ENCODE data around the gene LPA. TPM values are rescaled to one million over a fixed set of nuclear protein-coding genes. Genes with fewer than 3 reads are reported as not detected.

Gene LPA
- total and polyA plus RNA-seq, 2 of the 8 experiments (the other 6 are each of a cell fraction or from before 2014, with no cell fraction given), result 0.39 TPM; not detected in 1

DNA sequence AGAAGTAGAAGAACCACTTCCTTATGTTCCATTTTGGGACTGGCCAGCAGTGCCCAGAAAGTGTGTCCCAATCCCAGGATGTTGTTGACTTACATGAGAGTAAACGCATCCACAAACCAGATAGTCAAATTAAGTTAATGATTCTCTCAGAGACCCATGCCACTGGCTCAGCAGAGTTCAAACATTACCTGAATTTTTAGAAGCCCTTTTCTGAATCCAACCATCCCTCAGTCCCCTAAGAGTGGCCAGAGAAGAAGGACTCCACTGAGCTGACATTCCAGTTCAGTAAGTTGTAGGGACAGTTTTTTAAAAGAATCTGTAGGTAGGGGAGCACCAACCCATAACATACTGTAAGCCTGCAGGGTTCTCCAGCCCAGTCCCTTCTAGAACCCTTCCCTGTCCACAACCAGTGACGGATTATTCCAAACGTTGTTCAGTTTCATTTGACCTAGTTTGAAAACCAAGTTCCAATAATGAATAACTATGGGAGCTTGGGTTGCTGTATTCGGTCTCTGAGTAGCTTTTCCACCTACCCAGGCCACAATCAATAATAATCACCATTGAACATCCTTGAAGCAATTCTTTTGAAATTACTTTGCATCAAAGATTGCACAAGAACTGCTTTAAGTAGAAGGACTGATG lies 153.0 kb downstream of the LPA start:
- Histone ChIP-seq H2BK120ac (replicated peaks; ENCODE audit: low read depth, low read length) (no peak overlapping the region), H2BK12ac (ENCODE audit: low read depth, low read length) (no peak overlapping the region), H3K4me2 (ENCODE audit: insufficient read depth in 1 of 2, low read depth in 2 of 2, low read length in 2 of 2) (no peak overlapping the region), H3K27ac (ENCODE audit: low read depth, low read length) (no peak overlapping the region), H2BK20ac (ENCODE audit: low read length) (no peak overlapping the region), H3K18ac (ENCODE audit: extremely low read depth, low read length) (no peak overlapping the region), H3K79me2 (ENCODE audit: control insufficient read depth in 1 of 2, insufficient read depth in 2 of 2, low read length in 2 of 2) (no peaks in the 10 kb centered on the region), H3K14ac (ENCODE audit: insufficient read length) (no peak overlapping the region), H4K20me1 (replicated peaks in 1 of 2; ENCODE audit: control insufficient read depth in 1 of 2, insufficient read depth in 2 of 2, low read length in 2 of 2) (no peaks in the 10 kb centered on the region), H3K4ac (replicated peaks; ENCODE audit: insufficient read length, low read depth, low read length) (no peak overlapping the region), H2AK5ac (ENCODE audit: low read depth, low read length) (no peak overlapping the region), H3K56ac (replicated peaks; ENCODE audit: insufficient read length, low read depth, low read length) (no peak overlapping the region), H4K91ac (replicated peaks; ENCODE audit: insufficient read length, low read length) (no peak overlapping the region), H2BK15ac (ENCODE audit: low read length) (no peak overlapping the region), H2AFZ (ENCODE audit: low read length) (no peak overlapping the region), H3K9ac (replicated peaks in 1 of 4; ENCODE audit: extremely low read depth in 1 of 4, low read depth in 3 of 4, low read length in 3 of 4) (no peak overlapping the region), H3K36me3 (ENCODE audit: control insufficient read depth in 2 of 4, insufficient read depth in 4 of 4, low read length in 3 of 4) (no peaks in the 10 kb centered on the region), H3K4me1 (replicated peaks in 1 of 4; ENCODE audit: control insufficient read depth in 3 of 4, insufficient read depth in 4 of 4, low read length in 3 of 4) (no peaks in the 10 kb centered on the region), H3K23ac (ENCODE audit: insufficient read length) (no peak overlapping the region), H3K4me3 (ENCODE audit: extremely low read depth in 1 of 4, insufficient read depth in 2 of 4, low read depth in 3 of 4, low read length in 4 of 4) (no peak overlapping the region), H3K9me3 (ENCODE audit: insufficient read depth in 2 of 2, low read depth in 1 of 2, low read length in 1 of 2) (no peaks in the 10 kb centered on the region), H4K5ac (ENCODE audit: insufficient read length, low read depth, low read length) (no peak overlapping the region), H3K27me3 (replicated peaks in 1 of 4; ENCODE audit: control insufficient read depth in 3 of 4, extremely low read depth in 1 of 4, insufficient read depth in 3 of 4, low read length in 3 of 4) (no peaks in the 10 kb centered on the region), H2BK5ac (ENCODE audit: low read depth, low read length) (no peak overlapping the region), H3K23me2 (ENCODE audit: low read depth, low read length) (no peaks in the 10 kb centered on the region), H4K8ac (ENCODE audit: extremely low read depth, insufficient read depth, low read length) (no peak overlapping the region), H3K79me1 (ENCODE audit: low read depth, low read length) (no peaks in the 10 kb centered on the region)
- FAIRE-seq (no peak), DNase-seq (ENCODE audit: low read depth in 1 of 2, low spot score in 2 of 2) (no peak)
- WGBS, 2 experiments (ENCODE audit: extremely low coverage in 1 of 2, insufficient coverage in 1 of 2, insufficient read length in 1 of 2, insufficient replicate concordance in 2 of 2, low coverage in 1 of 2, low lambda C conversion rate in 2 of 2, missing lambda C conversion rate in 1 of 2), result 84% methylated on average over 4 of the region's 4 CpGs; no CpG with 5 or more reads in 1 of the 2 experiments
- CTCF ChIA-PET (ENCODE audit: partially characterized antibody), result interaction anchor here (1.6 to 5.7 kb wide), 3 partner anchors 8 to 23 kb away, joined by 8 to 28 read pairs (median 8); no protein-coding TSS in a partner anchor
- POLR2A ChIA-PET (ENCODE audit: partially characterized antibody), result no interaction called here
- TF ChIP-seq ATF3 (IDR thresholded peaks at IDR 0.05; ENCODE audit: insufficient read depth, low read depth, low read length), result no peak
- no peak for TF ChIP-seq POLR2A (IDR thresholded peaks at IDR 0.05; ENCODE audit: control extremely low read depth in 1 of 2, low read depth in 2 of 2, low read length in 2 of 2)
- no peak for TF ChIP-seq HDAC2 (IDR thresholded peaks at IDR 0.05; ENCODE audit: borderline replicate concordance in 1 of 2, low read depth in 2 of 2, low read length in 2 of 2)
- no peak for TF ChIP-seq SUZ12 (IDR thresholded peaks at IDR 0.05; ENCODE audit: low read length)
- TF ChIP-seq CBX5 (IDR thresholded peaks at IDR 0.05; ENCODE audit: low read depth, low read length), result no peak
- no peak for TF ChIP-seq SIN3A (conservative IDR thresholded peaks at IDR 0.05 in 1 of 2, IDR thresholded peaks at IDR 0.05 in 1 of 2; ENCODE audit: low read depth in 1 of 2, low read length in 2 of 2)
- no peak for TF ChIP-seq TCF12 (IDR thresholded peaks at IDR 0.05; ENCODE audit: low read depth, low read length)
